Activated naive CD4-positive, alpha-beta T cell (primary cell): ENCODE results near the gene TRIP11.

ENCODE experiments used
- DNase-seq, 4 experiments: peaks; one replicate each; lab custom pipeline; 2025; lab: John Stamatoyannopoulos, UW

TRIP11 gene

DNA sequence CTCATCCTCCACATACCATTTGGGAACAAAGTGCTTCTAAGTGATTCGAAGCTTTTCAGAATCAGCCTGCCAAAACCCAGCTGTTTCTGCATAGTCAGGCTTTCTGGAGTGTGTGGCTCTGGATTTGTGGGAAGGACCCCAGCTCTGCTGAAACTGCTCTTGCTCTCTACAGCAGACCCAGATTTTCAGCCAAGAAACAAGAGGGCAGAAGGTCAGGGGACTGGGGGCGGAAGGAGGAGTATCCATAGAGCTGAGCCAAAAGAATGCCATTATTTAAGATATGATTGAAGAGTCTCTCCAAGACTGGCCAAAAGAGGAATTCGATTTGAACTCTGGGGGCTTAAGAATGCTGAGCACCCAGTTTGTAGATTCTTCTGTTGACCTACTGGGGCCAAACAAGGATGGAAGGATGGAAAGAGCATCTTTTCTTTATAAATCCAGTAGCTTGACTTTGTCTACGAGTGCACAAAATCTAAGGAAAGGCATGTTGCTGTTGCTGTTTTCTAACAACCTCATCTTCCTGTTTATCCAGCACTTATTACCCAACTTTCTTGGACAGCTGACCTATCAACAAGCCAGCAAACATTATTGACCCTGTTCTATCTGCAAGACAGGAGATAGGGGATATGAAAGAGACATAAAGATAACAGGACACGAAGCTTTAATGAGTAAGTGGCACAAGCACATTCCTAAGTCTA, 121.5 kb downstream of the TRIP11 start:
- no peak for DNase-seq
